ENCODE measurements around the gene DIS3L2.

- TF ChIP-seq POLR2AphosphoS5 (IDR thresholded peaks at IDR 0.05; ENCODE audit: low read depth, low read length), result no peak
- TF ChIP-seq ATF2 (IDR thresholded peaks at IDR 0.05; ENCODE audit: low read length), result no peak
- no peak for TF ChIP-seq BCL11A (IDR thresholded peaks at IDR 0.05; ENCODE audit: low read depth in 2 of 2, low read length in 2 of 2)
- no peak for TF ChIP-seq CTCF (IDR thresholded peaks at IDR 0.05; ENCODE audit: control extremely low read depth in 1 of 3, insufficient read depth in 1 of 3, low read depth in 1 of 3, low read length in 3 of 3)
- no peak for TF ChIP-seq SRF (IDR thresholded peaks at IDR 0.05; ENCODE audit: low read depth, low read length)
- no peak for TF ChIP-seq TCF12 (IDR thresholded peaks at IDR 0.05; ENCODE audit: low read depth, low read length)
These were observed 234.0 kb downstream of the DIS3L2 start for GRCh38 chr2:232195487-232195886.

All from H1 (cell line).